ENCODE measurements around the gene KLK2. TPM values are rescaled to one million over a fixed set of nuclear protein-coding genes. Genes with fewer than 3 reads are reported as not detected.

The KLK2 gene
- total and polyA plus RNA-seq, 2 of the 13 experiments (the other 11 are each of a cell fraction or from before 2014, with no cell fraction given): 0.11 TPM; not detected in 1

DNA sequence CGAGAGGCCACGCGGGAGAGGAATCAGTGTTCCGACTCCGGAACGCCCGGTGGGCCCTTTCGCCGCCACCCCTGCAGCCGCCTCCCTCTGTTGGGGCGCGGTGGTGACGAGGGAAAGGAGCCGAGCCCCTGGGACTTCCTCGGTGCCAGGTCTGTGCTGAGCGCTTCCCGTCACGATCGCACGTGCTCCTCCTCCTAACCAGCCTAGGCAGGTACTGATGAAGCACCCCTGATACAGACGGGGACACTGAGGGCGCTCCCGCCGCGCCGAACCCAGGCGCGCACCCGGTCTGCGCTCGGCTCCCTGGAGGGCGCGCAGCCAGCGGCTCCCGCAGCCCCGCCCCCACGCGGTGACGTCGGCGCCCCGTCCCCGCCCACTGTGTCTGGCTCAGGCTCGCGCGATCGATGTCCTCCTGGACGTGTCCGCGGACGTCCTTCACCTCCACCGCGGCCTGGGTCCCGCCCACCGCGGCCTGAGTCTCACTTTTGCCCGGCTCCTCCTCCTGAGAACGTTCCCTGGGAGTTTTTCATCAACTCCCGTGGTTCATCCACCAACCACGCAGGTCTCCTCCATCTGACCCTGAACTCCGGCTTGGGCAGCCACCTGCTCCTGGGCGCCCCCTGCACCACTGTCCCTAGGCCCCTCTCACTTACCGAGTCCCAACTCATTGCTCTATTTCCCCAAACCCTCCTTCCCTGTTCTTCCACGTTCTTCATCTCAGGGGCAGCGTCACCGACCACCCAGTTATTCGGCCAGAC lies 37.3 kb upstream of the KLK2 start (continued):
- TF ChIP-seq, protein P1, sequence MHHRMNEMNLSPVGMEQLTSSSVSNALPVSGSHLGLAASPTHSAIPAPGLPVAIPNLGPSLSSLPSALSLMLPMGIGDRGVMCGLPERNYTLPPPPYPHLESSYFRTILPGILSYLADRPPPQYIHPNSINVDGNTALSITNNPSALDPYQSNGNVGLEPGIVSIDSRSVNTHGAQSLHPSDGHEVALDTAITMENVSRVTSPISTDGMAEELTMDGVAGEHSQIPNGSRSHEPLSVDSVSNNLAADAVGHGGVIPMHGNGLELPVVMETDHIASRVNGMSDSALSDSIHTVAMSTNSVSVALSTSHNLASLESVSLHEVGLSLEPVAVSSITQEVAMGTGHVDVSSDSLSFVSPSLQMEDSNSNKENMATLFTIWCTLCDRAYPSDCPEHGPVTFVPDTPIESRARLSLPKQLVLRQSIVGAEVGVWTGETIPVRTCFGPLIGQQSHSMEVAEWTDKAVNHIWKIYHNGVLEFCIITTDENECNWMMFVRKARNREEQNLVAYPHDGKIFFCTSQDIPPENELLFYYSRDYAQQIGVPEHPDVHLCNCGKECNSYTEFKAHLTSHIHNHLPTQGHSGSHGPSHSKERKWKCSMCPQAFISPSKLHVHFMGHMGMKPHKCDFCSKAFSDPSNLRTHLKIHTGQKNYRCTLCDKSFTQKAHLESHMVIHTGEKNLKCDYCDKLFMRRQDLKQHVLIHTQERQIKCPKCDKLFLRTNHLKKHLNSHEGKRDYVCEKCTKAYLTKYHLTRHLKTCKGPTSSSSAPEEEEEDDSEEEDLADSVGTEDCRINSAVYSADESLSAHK (CRISPR knock-in tag; IDR thresholded peaks at IDR 0.05; ENCODE audit: borderline replicate concordance): no peak
- TF ChIP-seq KLF13 (CRISPR knock-in tag; IDR thresholded peaks at IDR 0.05): no peak
- 0 out of 2 replicates have a peak, but pooled peaks have one; percentile 51 for TF ChIP-seq SMAD1 (CRISPR knock-in tag; IDR thresholded peaks at IDR 0.05; ENCODE audit: borderline replicate concordance, low read depth)
- TF ChIP-seq, protein P2, sequence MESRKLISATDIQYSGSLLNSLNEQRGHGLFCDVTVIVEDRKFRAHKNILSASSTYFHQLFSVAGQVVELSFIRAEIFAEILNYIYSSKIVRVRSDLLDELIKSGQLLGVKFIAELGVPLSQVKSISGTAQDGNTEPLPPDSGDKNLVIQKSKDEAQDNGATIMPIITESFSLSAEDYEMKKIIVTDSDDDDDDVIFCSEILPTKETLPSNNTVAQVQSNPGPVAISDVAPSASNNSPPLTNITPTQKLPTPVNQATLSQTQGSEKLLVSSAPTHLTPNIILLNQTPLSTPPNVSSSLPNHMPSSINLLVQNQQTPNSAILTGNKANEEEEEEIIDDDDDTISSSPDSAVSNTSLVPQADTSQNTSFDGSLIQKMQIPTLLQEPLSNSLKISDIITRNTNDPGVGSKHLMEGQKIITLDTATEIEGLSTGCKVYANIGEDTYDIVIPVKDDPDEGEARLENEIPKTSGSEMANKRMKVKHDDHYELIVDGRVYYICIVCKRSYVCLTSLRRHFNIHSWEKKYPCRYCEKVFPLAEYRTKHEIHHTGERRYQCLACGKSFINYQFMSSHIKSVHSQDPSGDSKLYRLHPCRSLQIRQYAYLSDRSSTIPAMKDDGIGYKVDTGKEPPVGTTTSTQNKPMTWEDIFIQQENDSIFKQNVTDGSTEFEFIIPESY (CRISPR knock-in tag; IDR thresholded peaks at IDR 0.05): no peak
- TF ChIP-seq, protein P3, sequence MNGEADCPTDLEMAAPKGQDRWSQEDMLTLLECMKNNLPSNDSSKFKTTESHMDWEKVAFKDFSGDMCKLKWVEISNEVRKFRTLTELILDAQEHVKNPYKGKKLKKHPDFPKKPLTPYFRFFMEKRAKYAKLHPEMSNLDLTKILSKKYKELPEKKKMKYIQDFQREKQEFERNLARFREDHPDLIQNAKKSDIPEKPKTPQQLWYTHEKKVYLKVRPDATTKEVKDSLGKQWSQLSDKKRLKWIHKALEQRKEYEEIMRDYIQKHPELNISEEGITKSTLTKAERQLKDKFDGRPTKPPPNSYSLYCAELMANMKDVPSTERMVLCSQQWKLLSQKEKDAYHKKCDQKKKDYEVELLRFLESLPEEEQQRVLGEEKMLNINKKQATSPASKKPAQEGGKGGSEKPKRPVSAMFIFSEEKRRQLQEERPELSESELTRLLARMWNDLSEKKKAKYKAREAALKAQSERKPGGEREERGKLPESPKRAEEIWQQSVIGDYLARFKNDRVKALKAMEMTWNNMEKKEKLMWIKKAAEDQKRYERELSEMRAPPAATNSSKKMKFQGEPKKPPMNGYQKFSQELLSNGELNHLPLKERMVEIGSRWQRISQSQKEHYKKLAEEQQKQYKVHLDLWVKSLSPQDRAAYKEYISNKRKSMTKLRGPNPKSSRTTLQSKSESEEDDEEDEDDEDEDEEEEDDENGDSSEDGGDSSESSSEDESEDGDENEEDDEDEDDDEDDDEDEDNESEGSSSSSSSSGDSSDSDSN (CRISPR knock-in tag; IDR thresholded peaks at IDR 0.05): peak; percentile 72
- TF ChIP-seq SKI (IDR thresholded peaks at IDR 0.05; ENCODE audit: partially characterized antibody): peak; percentile 49
- TF ChIP-seq, protein P4, sequence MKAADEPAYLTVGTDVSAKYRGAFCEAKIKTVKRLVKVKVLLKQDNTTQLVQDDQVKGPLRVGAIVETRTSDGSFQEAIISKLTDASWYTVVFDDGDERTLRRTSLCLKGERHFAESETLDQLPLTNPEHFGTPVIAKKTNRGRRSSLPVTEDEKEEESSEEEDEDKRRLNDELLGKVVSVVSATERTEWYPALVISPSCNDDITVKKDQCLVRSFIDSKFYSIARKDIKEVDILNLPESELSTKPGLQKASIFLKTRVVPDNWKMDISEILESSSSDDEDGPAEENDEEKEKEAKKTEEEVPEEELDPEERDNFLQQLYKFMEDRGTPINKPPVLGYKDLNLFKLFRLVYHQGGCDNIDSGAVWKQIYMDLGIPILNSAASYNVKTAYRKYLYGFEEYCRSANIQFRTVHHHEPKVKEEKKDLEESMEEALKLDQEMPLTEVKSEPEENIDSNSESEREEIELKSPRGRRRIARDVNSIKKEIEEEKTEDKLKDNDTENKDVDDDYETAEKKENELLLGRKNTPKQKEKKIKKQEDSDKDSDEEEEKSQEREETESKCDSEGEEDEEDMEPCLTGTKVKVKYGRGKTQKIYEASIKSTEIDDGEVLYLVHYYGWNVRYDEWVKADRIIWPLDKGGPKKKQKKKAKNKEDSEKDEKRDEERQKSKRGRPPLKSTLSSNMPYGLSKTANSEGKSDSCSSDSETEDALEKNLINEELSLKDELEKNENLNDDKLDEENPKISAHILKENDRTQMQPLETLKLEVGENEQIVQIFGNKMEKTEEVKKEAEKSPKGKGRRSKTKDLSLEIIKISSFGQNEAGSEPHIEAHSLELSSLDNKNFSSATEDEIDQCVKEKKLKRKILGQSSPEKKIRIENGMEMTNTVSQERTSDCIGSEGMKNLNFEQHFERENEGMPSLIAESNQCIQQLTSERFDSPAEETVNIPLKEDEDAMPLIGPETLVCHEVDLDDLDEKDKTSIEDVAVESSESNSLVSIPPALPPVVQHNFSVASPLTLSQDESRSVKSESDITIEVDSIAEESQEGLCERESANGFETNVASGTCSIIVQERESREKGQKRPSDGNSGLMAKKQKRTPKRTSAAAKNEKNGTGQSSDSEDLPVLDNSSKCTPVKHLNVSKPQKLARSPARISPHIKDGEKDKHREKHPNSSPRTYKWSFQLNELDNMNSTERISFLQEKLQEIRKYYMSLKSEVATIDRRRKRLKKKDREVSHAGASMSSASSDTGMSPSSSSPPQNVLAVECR (CRISPR knock-in tag; IDR thresholded peaks at IDR 0.05; ENCODE audit: borderline replicate concordance): peak; percentile 58
- TF ChIP-seq, protein P5, sequence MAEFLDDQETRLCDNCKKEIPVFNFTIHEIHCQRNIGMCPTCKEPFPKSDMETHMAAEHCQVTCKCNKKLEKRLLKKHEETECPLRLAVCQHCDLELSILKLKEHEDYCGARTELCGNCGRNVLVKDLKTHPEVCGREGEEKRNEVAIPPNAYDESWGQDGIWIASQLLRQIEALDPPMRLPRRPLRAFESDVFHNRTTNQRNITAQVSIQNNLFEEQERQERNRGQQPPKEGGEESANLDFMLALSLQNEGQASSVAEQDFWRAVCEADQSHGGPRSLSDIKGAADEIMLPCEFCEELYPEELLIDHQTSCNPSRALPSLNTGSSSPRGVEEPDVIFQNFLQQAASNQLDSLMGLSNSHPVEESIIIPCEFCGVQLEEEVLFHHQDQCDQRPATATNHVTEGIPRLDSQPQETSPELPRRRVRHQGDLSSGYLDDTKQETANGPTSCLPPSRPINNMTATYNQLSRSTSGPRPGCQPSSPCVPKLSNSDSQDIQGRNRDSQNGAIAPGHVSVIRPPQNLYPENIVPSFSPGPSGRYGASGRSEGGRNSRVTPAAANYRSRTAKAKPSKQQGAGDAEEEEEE (CRISPR knock-in tag; IDR thresholded peaks at IDR 0.05; ENCODE audit: borderline replicate concordance): 0 out of 2 replicates have a peak, but pooled peaks have one; percentile 21
- no peak for TF ChIP-seq SP1 (IDR thresholded peaks at IDR 0.05)
- peak; percentile 85 for TF ChIP-seq SP1 (CRISPR knock-in tag; IDR thresholded peaks at IDR 0.05)
- TF ChIP-seq ZNF629 (CRISPR knock-in tag; conservative IDR thresholded peaks at IDR 0.05): 0 out of 2 replicates have a peak, but pooled peaks have one; percentile 39
- TF ChIP-seq, protein P6, sequence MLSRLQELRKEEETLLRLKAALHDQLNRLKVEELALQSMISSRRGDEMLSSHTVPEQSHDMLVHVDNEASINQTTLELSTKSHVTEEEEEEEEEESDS (CRISPR knock-in tag; IDR thresholded peaks at IDR 0.05; ENCODE audit: borderline replicate concordance): 0 out of 2 replicates have a peak, but pooled peaks have one; percentile 62

Data from HepG2 (cell line).